ENCODE results near the gene MRPL2. TPM values are rescaled to one million over a fixed set of nuclear protein-coding genes. Genes with fewer than 3 reads are reported as not detected.

Gene MRPL2
- polyA plus RNA-seq, 1 donor from 2014 or later: 22.5 TPM

DNA sequence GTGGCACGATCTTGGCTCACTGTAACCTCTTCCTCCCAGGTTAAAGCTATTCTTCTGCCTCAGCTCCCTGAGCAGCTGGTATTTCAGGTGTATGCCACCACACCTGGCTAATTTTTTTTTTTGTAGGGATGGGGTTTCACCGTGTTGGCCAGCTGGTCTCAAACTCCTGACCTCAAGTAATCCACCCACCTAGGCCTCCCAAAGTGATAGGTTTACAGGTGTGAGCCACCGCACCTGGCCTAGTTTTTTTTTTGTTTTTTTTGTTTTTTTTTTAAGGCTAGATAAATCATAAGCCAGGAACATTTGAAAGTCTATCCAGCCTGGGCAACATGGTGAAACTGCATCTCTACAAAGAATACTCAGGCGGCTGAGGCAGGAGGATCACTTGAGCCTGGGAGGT is 26.9 kb downstream of the MRPL2 start:
- no peak overlapping the region for H3K4me3 ChIP-seq (ENCODE audit: low read length)
- H2AFZ ChIP-seq (ENCODE audit: low read depth, low read length): no peak overlapping the region
- TF ChIP-seq TAF1 (IDR thresholded peaks at IDR 0.05; ENCODE audit: low read depth) (no peak), RAD21 (conservative IDR thresholded peaks at IDR 0.05) (no peak), SMC3 (conservative IDR thresholded peaks at IDR 0.05; ENCODE audit: poor library complexity) (no peak), MXI1 (conservative IDR thresholded peaks at IDR 0.05; ENCODE audit: poor library complexity, severe bottlenecking) (no peak), POLR2AphosphoS5 (IDR thresholded peaks at IDR 0.05) (no peak), EP300 (conservative IDR thresholded peaks at IDR 0.05; ENCODE audit: poor library complexity, severe bottlenecking) (no peak), EZH2 (IDR thresholded peaks at IDR 0.05; ENCODE audit: borderline replicate concordance, insufficient read depth, low read length, poor library complexity, severe bottlenecking) (no peak)
- TF ChIP-seq, protein P1, sequence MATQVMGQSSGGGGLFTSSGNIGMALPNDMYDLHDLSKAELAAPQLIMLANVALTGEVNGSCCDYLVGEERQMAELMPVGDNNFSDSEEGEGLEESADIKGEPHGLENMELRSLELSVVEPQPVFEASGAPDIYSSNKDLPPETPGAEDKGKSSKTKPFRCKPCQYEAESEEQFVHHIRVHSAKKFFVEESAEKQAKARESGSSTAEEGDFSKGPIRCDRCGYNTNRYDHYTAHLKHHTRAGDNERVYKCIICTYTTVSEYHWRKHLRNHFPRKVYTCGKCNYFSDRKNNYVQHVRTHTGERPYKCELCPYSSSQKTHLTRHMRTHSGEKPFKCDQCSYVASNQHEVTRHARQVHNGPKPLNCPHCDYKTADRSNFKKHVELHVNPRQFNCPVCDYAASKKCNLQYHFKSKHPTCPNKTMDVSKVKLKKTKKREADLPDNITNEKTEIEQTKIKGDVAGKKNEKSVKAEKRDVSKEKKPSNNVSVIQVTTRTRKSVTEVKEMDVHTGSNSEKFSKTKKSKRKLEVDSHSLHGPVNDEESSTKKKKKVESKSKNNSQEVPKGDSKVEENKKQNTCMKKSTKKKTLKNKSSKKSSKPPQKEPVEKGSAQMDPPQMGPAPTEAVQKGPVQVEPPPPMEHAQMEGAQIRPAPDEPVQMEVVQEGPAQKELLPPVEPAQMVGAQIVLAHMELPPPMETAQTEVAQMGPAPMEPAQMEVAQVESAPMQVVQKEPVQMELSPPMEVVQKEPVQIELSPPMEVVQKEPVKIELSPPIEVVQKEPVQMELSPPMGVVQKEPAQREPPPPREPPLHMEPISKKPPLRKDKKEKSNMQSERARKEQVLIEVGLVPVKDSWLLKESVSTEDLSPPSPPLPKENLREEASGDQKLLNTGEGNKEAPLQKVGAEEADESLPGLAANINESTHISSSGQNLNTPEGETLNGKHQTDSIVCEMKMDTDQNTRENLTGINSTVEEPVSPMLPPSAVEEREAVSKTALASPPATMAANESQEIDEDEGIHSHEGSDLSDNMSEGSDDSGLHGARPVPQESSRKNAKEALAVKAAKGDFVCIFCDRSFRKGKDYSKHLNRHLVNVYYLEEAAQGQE (IDR thresholded peaks at IDR 0.05; ENCODE audit: borderline replicate concordance): no peak
- TF ChIP-seq, protein P2, sequence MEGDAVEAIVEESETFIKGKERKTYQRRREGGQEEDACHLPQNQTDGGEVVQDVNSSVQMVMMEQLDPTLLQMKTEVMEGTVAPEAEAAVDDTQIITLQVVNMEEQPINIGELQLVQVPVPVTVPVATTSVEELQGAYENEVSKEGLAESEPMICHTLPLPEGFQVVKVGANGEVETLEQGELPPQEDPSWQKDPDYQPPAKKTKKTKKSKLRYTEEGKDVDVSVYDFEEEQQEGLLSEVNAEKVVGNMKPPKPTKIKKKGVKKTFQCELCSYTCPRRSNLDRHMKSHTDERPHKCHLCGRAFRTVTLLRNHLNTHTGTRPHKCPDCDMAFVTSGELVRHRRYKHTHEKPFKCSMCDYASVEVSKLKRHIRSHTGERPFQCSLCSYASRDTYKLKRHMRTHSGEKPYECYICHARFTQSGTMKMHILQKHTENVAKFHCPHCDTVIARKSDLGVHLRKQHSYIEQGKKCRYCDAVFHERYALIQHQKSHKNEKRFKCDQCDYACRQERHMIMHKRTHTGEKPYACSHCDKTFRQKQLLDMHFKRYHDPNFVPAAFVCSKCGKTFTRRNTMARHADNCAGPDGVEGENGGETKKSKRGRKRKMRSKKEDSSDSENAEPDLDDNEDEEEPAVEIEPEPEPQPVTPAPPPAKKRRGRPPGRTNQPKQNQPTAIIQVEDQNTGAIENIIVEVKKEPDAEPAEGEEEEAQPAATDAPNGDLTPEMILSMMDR (IDR thresholded peaks at IDR 0.05; ENCODE audit: poor library complexity, severe bottlenecking): no peak
- H3K27ac ChIP-seq (ENCODE audit: low read length): no peak overlapping the region
- no peaks in the 10 kb centered on the region for H3K9me2 ChIP-seq (ENCODE audit: insufficient read depth, low read length)
- H3K9ac ChIP-seq (ENCODE audit: low read length): no peak overlapping the region
- no peaks in the 10 kb centered on the region for H3K79me2 ChIP-seq (replicated peaks; ENCODE audit: insufficient read depth, low read length)
- no peaks in the 10 kb centered on the region for H3F3A ChIP-seq (ENCODE audit: insufficient read depth, low read length, poor library complexity, severe bottlenecking)
- H3K27me3 ChIP-seq (ENCODE audit: insufficient read depth, low read depth, low read length): no peaks in the 10 kb centered on the region
- no peak overlapping the region for H3K4me2 ChIP-seq (ENCODE audit: low read length)
- H3K9me3 ChIP-seq (ENCODE audit: low read length): no peaks in the 10 kb centered on the region
- H4K20me1 ChIP-seq (ENCODE audit: insufficient read depth): no peaks in the 10 kb centered on the region
- H3K36me3 ChIP-seq (ENCODE audit: insufficient read depth, low read length): no peaks in the 10 kb centered on the region

DNA sequence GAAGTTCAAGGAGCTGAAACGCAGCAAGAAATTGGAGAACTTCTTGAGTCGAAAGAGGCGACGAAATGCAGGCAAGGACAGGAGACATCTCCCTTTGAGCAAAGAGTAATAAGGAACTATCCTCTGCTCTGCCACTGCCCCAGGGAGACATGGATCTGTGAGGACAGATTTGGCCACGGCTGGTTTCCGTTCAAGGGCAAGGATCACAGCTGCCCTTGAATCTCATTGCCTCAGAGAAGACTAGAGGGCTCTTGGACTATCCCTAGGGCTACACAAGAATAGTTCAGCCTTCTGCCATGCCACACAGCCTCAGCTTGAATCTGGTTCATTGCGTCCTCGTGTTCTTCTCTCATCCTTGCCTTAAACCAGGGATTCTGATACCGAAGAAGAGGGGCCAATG is 30.1 kb downstream of the MRPL2 start:
- Histone ChIP-seq H3K36me3 (ENCODE audit: insufficient read depth, low read length) (no peaks in the 10 kb centered on the region), H3K27me3 (ENCODE audit: insufficient read depth, low read depth, low read length) (no peaks in the 10 kb centered on the region), H3F3A (ENCODE audit: insufficient read depth, low read length, poor library complexity, severe bottlenecking) (no peaks in the 10 kb centered on the region), H3K27ac (ENCODE audit: low read length) (no peak overlapping the region), H3K9me3 (ENCODE audit: low read length) (no peaks in the 10 kb centered on the region), H2AFZ (ENCODE audit: low read depth, low read length) (no peak overlapping the region), H3K9ac (ENCODE audit: low read length) (no peak overlapping the region), H4K20me1 (ENCODE audit: insufficient read depth) (no peaks in the 10 kb centered on the region), H3K4me3 (ENCODE audit: low read length) (no peak overlapping the region), H3K4me2 (ENCODE audit: low read length) (no peak overlapping the region), H3K79me2 (replicated peaks; ENCODE audit: insufficient read depth, low read length) (no peaks in the 10 kb centered on the region), H3K9me2 (ENCODE audit: insufficient read depth, low read length) (no peaks in the 10 kb centered on the region)
- TF ChIP-seq EZH2 (IDR thresholded peaks at IDR 0.05; ENCODE audit: borderline replicate concordance, insufficient read depth, low read length, poor library complexity, severe bottlenecking) (no peak), EP300 (conservative IDR thresholded peaks at IDR 0.05; ENCODE audit: poor library complexity, severe bottlenecking) (no peak), POLR2AphosphoS5 (IDR thresholded peaks at IDR 0.05) (no peak)

DNA sequence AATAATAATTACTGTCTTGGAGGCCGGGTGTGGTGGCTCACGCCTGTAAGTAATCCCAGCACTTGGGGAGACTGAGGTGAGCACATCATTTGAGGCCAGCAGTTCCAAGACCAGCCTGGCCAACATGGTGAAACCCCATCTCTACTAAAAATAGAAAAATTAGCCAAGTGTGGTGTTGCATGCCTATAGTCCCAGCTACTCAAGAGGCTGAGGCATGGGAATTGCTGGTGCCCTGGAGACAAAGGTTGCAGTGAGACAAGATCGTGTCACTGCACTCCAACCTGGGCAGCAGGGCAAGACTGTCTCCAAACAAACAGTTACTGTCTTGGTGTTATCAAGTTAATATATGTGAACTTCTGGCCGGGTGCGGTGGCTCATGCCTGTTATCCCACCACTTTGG is 32.9 kb downstream of the MRPL2 start:
- Histone ChIP-seq H2AFZ (ENCODE audit: low read depth, low read length) (no peak overlapping the region), H3K4me3 (ENCODE audit: low read length) (no peak overlapping the region), H4K20me1 (ENCODE audit: insufficient read depth) (no peaks in the 10 kb centered on the region), H3K4me2 (ENCODE audit: low read length) (no peak overlapping the region), H3K9me3 (ENCODE audit: low read length) (no peaks in the 10 kb centered on the region), H3K9me2 (ENCODE audit: insufficient read depth, low read length) (no peaks in the 10 kb centered on the region), H3K27ac (ENCODE audit: low read length) (no peak overlapping the region), H3F3A (ENCODE audit: insufficient read depth, low read length, poor library complexity, severe bottlenecking) (no peaks in the 10 kb centered on the region), H3K27me3 (ENCODE audit: insufficient read depth, low read depth, low read length) (no peaks in the 10 kb centered on the region), H3K79me2 (replicated peaks; ENCODE audit: insufficient read depth, low read length) (peaks cover 9% of the 10 kb centered on the region), H3K36me3 (ENCODE audit: insufficient read depth, low read length) (no peaks in the 10 kb centered on the region), H3K9ac (ENCODE audit: low read length) (no peak overlapping the region)
- TF ChIP-seq EP300 (conservative IDR thresholded peaks at IDR 0.05; ENCODE audit: poor library complexity, severe bottlenecking) (no peak), MXI1 (conservative IDR thresholded peaks at IDR 0.05; ENCODE audit: poor library complexity, severe bottlenecking) (no peak), TAF1 (IDR thresholded peaks at IDR 0.05; ENCODE audit: low read depth) (no peak), SMC3 (conservative IDR thresholded peaks at IDR 0.05; ENCODE audit: poor library complexity) (no peak)
- TF ChIP-seq, protein P1 (IDR thresholded peaks at IDR 0.05; ENCODE audit: borderline replicate concordance): no peak
